GM18870 (cell line): Measurements from ENCODE around the gene SLC4A9.

Source experiments
- ATAC-seq: cut with Tn5 transposase; IDR thresholded peaks from one replicate; pipeline ENCODE4 v1.9.1; 2021; ENCODE audit warnings: moderate library complexity; ENCODE audit not compliant: unreplicated experiment

The SLC4A9 gene, protein sequence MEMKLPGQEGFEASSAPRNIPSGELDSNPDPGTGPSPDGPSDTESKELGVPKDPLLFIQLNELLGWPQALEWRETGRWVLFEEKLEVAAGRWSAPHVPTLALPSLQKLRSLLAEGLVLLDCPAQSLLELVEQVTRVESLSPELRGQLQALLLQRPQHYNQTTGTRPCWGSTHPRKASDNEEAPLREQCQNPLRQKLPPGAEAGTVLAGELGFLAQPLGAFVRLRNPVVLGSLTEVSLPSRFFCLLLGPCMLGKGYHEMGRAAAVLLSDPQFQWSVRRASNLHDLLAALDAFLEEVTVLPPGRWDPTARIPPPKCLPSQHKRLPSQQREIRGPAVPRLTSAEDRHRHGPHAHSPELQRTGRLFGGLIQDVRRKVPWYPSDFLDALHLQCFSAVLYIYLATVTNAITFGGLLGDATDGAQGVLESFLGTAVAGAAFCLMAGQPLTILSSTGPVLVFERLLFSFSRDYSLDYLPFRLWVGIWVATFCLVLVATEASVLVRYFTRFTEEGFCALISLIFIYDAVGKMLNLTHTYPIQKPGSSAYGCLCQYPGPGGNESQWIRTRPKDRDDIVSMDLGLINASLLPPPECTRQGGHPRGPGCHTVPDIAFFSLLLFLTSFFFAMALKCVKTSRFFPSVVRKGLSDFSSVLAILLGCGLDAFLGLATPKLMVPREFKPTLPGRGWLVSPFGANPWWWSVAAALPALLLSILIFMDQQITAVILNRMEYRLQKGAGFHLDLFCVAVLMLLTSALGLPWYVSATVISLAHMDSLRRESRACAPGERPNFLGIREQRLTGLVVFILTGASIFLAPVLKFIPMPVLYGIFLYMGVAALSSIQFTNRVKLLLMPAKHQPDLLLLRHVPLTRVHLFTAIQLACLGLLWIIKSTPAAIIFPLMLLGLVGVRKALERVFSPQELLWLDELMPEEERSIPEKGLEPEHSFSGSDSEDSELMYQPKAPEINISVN

GRCh38 chr5:140360101-140360500 lies at the start of gene SLC4A9:
SLC4A9 (plus strand) TSS chr5:140360194; CDS start chr5:140360237, 43 bp downstream.
- no peak for ATAC-seq

- ATAC-seq, result no peak
These were observed 49.6 kb upstream of the SLC4A9 start for GRCh38 chr5:140310434-140310833.

- no peak for ATAC-seq
These were observed 49.0 kb upstream of the SLC4A9 start for GRCh38 chr5:140311011-140311467.

GRCh38 chr5:140312067-140312790 lies 47.8 kb upstream of the SLC4A9 start:
- no peak for ATAC-seq

- ATAC-seq, result no peak
These were observed 47.2 kb upstream of the SLC4A9 start for GRCh38 chr5:140312791-140313189.

DNA sequence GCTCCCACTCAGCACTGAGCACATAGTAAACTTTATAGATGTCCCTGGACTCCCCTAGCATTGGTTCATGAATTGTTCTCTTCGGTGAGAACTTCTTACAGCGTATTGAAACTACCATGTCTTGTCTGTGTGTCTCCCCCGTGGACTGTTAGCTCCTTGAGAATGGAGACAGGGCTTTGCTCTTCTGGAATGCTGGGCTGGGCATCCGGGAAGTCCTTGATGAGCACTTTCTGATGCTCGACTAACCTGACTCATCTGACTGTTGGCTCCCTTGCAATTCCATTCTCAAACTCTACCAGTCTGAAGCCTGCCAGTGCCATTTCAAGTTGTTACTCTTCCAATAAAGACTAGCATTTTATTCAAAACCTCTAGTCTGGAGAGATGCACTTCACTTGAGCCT lies 42.1 kb upstream of the SLC4A9 start:
- ATAC-seq, result no peak

GRCh38 chr5:140318792-140319191 lies 41.2 kb upstream of the SLC4A9 start:
- ATAC-seq, result no peak

- no peak for ATAC-seq
These were observed 40.2 kb upstream of the SLC4A9 start for GRCh38 chr5:140319833-140320232.

GRCh38 chr5:140321796-140322195 lies 38.2 kb upstream of the SLC4A9 start:
- no peak for ATAC-seq

- no peak for ATAC-seq
These were observed 37.0 kb upstream of the SLC4A9 start for GRCh38 chr5:140322751-140323731.

DNA sequence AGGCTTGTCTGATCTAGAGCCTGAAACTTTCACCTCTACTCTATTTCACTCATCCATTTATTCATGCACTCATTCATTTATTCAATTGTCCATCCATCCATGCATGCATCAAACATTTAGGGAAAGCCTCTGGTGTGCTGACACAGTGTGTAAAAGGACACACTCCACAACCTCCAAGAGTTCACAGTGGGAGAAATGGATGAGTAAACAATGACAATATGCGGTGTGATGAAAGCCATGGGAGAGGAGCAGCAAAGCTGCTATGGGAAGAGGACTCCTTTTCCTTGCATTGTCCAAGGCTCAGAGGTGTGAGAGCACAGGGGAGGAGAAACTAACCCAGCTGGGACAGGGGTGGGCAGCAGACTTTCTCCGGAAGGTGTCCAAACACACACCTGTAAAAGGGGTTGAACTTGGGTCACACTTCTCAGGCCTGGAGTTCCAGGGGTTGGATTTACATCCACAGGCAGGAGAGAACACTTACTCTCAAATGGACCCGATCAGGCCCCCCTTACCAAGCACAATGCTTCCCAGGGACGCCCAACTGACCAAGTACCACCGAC lies 35.9 kb upstream of the SLC4A9 start:
- ATAC-seq, result no peak

GRCh38 chr5:140324617-140325241 lies 35.3 kb upstream of the SLC4A9 start:
- ATAC-seq, result no peak

GRCh38 chr5:140325486-140325885 lies 34.5 kb upstream of the SLC4A9 start:
- no peak for ATAC-seq

- ATAC-seq, result no peak
These were observed 32.4 kb upstream of the SLC4A9 start for GRCh38 chr5:140327589-140327988.

GRCh38 chr5:140328036-140328764 lies 31.8 kb upstream of the SLC4A9 start:
- ATAC-seq, result no peak

GRCh38 chr5:140329739-140330481 lies 30.1 kb upstream of the SLC4A9 start:
- no peak for ATAC-seq

GRCh38 chr5:140331638-140332037 lies 28.4 kb upstream of the SLC4A9 start:
- ATAC-seq, result no peak

- ATAC-seq, result no peak
These were observed 23.6 kb upstream of the SLC4A9 start for GRCh38 chr5:140336388-140336787.
